Measurements from ENCODE around the gene STRN3.

STRN3 gene

DNA sequence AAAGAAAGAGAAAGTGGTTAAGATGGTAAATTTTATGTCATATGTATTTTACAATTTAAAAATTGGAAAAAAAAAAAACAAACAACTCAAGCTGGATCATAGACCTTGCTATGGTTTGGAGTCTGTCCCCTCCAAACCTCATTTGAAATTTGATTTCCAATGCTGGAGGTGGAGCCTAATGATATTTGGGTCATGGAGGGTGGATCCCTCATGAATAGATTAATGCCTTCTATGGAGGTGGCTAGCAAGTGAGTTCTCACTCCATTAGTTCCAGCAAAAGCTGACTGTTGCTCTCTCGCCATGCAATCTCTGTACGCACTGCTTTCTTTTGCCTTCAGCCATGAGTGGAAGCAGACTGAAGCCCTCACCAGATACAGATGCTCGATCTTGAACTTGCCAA is 22.9 kb downstream of the STRN3 start:
- TF ChIP-seq, protein P1, sequence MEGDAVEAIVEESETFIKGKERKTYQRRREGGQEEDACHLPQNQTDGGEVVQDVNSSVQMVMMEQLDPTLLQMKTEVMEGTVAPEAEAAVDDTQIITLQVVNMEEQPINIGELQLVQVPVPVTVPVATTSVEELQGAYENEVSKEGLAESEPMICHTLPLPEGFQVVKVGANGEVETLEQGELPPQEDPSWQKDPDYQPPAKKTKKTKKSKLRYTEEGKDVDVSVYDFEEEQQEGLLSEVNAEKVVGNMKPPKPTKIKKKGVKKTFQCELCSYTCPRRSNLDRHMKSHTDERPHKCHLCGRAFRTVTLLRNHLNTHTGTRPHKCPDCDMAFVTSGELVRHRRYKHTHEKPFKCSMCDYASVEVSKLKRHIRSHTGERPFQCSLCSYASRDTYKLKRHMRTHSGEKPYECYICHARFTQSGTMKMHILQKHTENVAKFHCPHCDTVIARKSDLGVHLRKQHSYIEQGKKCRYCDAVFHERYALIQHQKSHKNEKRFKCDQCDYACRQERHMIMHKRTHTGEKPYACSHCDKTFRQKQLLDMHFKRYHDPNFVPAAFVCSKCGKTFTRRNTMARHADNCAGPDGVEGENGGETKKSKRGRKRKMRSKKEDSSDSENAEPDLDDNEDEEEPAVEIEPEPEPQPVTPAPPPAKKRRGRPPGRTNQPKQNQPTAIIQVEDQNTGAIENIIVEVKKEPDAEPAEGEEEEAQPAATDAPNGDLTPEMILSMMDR (IDR thresholded peaks at IDR 0.05): no peak
- Histone ChIP-seq H3K4me2 (ENCODE audit: low read length) (no peak overlapping the region), H3K27me3 (ENCODE audit: control insufficient read depth, insufficient read depth, low read length) (no peaks in the 10 kb centered on the region), H3K27ac (no peak overlapping the region), H3K9ac (no peak overlapping the region), H2AFZ (no peak overlapping the region), H3K36me3 (ENCODE audit: control insufficient read depth, insufficient read depth, low read length) (no peaks in the 10 kb centered on the region), H3K79me2 (peaks cover 40% of the 10 kb centered on the region), H3K4me3 (ENCODE audit: low read depth, low read length) (no peak overlapping the region), H3K9me3 (ENCODE audit: control insufficient read depth, low read length) (no peaks in the 10 kb centered on the region), H3K4me1 (no peaks in the 10 kb centered on the region)

DNA sequence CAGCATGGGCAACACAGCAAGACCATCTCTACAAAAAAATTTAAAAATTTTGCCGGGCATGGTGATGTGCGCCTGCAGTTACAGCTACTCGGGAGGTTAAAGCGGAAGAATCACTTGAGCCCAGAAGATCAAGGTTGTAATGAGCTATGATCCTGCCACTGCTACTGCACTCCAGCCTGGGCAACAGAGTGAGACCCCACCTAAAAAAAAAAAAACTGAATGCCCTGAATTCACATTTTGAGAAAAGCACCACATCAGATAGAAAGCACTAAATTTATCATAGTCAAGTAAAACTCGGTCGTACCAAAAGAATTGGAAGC is 24.9 kb downstream of the STRN3 start:
- H3K9ac ChIP-seq: no peak overlapping the region
- H3K79me2 ChIP-seq: peaks cover 49% of the 10 kb centered on the region
- H3K9me3 ChIP-seq (ENCODE audit: control insufficient read depth, low read length): no peaks in the 10 kb centered on the region
- no peak overlapping the region for H2AFZ ChIP-seq
- H3K4me3 ChIP-seq (ENCODE audit: low read depth, low read length): no peak overlapping the region
- H3K27ac ChIP-seq: no peak overlapping the region
- no peaks in the 10 kb centered on the region for H3K27me3 ChIP-seq (ENCODE audit: control insufficient read depth, insufficient read depth, low read length)
- TF ChIP-seq, protein P1 (IDR thresholded peaks at IDR 0.05): no peak
- no peaks in the 10 kb centered on the region for H3K36me3 ChIP-seq (ENCODE audit: control insufficient read depth, insufficient read depth, low read length)
- no peak overlapping the region for H3K4me2 ChIP-seq (ENCODE audit: low read length)
- H3K4me1 ChIP-seq: no peaks in the 10 kb centered on the region

DNA sequence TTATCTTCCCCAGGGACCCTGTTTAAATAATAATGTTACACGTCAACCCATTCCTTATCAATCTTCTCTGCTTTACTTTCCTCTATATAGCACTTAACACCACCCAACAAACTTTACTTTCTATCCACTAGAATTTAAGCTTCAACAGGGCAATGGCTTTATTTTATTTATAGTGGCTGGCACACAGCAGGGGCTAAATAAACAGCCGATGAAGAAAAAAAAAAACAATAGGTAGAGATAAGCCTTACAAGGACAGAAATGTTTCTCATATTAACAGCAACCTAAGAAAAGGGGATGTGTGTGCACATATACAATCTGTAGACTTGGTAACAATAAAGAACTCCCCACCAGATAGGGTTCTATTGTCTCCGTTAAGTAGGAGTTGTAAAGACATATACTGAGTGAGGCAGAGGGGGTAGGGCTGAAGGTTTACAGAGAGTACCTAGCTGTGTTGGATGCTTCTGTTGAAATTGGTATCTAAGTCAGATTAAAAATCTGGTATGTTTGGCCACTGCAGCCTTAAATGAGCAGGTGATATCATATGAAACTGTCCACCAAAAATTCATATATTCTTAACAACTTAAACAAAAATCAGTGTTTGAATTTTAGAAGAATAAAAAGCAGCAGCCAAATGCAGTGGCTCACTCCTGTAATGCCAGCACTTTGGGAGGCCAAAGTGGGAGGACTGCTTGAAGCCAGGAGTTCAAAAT is 25.4 kb downstream of the STRN3 start:
- Histone ChIP-seq H3K4me1 (no peaks in the 10 kb centered on the region), H3K36me3 (ENCODE audit: control insufficient read depth, insufficient read depth, low read length) (no peaks in the 10 kb centered on the region), H3K4me3 (ENCODE audit: low read depth, low read length) (no peak overlapping the region), H3K9me3 (ENCODE audit: control insufficient read depth, low read length) (no peaks in the 10 kb centered on the region), H3K9ac (no peak overlapping the region), H3K27ac (no peak overlapping the region), H3K79me2 (peaks cover 52% of the 10 kb centered on the region), H2AFZ (no peak overlapping the region), H3K27me3 (ENCODE audit: control insufficient read depth, insufficient read depth, low read length) (no peaks in the 10 kb centered on the region), H3K4me2 (ENCODE audit: low read length) (no peak overlapping the region)
- TF ChIP-seq, protein P1 (IDR thresholded peaks at IDR 0.05): no peak

DNA sequence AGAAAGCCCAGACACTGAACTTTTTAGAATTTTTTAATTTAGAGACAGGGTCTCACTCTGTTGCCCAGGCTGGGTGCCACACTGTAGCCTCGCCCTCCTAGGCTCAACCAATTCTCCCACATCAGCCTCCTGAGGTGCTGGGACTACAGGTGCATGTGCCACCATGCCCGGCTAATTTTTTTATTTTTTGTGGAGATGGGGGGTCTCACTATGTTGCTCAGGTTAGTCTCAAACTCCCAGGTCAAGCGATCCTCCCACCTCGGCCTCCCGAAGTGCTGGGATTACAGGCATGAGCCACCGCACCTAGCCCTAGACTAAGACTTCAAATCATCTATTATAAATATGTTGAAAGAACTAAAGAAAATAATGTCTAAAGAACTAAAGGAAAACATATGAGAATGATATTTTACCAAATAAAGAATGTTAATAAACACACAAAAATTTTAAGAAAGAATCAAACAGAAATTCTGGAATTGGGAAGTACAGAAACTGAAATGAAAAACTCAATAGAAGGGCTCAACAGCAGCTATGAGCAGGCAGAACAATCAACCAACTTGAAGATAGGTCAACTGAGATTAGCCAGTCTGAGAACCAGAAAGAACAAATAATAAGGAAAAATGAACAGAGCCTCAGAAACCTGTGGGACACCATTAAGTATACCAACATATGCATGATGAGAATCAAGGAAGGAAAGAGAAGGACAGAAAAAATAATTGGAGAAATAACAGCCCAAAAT is 27.0 kb downstream of the STRN3 start:
- Histone ChIP-seq H3K36me3 (ENCODE audit: control insufficient read depth, insufficient read depth, low read length) (no peaks in the 10 kb centered on the region), H3K27ac (no peak overlapping the region), H3K4me1 (peaks cover 5% of the 10 kb centered on the region), H3K9ac (no peak overlapping the region), H3K9me3 (ENCODE audit: control insufficient read depth, low read length) (no peaks in the 10 kb centered on the region), H3K4me3 (ENCODE audit: low read depth, low read length) (no peak overlapping the region), H3K4me2 (ENCODE audit: low read length) (no peak overlapping the region), H3K27me3 (ENCODE audit: control insufficient read depth, insufficient read depth, low read length) (no peaks in the 10 kb centered on the region), H3K79me2 (peaks cover 49% of the 10 kb centered on the region), H2AFZ (no peak overlapping the region)
- TF ChIP-seq, protein P1 (IDR thresholded peaks at IDR 0.05): no peak
